8988T (cell line): Measurements from ENCODE around the gene BAHCC1.

Experiments
- DNase-seq: peaks from one replicate; pipeline ENCODE4 v3.0.0; 2011

The BAHCC1 gene

DNA sequence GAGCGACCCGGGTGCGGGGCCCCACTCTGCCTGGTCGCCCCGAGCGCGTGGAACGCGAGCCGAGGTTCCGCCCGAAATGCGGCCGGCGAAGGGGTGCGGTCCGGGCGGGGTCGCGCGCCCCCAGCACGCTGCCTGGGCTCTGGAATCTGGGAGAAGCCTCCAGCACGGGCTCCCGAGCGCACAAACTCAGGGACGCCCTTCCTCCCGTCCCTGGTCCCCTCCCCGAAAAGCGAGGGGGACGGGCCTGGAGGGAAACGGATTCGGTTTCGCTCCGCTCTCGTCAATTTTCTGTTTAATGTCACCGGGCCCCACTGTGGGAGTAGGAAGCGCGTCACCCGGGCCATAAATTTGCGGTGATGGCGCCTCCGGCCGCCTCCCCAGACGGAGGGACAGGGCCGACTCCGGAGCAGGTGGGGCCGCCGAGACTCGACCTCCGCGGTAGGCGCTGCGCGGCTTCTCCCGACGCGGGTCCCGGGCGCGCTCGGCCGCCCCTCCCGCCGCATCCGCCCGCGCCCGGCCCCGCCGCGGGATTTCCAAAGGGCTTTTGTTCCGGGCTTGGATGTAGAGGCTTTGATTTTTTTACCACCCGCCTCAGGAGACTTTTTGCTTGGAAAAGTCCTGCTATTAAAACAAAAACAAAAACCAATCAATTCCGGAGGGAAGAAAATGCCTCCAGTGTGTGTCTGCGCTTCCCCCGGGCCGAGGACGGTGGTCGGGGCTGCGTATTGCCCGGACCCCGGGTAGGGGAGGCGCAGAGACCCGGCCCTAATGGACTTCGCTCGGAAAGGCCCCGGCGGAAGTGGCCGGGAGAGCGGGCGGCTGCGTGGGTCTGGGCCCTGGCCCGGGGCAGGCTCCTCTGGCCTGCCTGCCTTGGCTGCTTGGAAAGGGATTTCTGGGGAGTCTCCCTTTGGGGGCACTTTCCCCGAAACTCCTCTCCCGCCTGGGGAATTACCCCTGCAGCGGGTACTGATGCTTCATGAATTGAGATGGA is 7.9 kb upstream of the BAHCC1 start:
- DNase-seq: no peak

DNA sequence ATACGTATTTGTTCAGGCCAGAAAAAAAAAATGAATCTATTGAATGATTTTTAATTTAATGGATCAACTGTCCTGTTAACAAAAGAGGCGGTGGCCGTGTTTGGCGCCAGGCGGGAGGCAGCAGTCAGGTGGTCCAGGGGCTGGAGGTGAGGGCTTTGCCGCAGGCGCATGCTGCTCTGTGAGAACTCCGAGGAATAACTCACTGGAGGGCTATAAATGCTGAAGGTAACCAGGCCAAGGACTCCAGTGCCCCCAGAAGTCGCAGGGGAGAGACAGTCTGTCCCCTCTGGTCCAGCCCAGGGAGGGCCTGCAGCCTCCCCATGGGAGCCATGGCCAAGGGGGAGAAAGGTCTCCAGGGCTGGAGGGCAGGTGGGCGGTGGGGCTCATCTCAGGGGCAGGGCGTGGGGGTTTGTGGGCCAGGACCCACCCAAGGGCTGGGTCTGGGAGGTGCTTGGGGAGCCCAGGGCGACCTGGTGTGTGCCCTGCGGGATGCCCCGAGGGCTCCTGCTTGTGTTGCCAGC is 7.1 kb upstream of the BAHCC1 start:
- DNase-seq: no peak

DNA sequence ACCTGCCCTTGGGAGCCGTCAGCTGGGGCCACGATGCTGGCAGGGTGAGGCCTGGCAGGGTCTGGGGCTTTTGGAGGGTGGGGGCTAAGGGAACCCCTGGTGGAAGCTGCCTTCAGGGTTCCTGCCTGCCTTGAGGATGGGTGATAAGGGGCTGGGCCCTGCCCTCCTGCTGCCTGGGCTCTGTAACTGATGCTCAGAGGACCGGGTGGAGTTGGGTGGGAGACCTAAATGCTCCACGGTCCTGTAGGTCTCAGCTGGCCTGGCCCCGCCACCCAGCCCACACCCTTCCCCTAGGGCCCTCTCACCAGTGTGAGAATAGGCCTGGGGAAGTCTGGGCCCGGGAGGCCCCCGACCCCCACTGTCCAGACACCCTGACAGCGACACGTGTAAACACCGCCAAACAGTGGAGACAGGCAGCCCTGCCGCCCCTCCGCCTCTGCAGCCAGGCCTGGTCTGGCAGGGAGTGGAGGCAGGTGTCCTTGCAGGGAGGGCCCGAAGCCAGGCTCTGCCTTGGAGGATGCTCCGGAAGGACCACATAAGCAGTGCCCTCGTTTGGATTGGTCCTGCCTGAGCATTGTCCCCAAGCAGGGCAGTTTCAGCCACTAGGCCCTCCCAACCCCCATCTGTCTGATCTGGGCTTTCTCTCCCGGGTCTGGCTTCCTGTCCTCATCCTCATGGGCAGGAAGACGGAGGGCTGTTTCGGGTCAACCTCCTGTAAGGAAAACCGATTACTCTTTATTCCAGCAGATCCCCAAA is 6.5 kb upstream of the BAHCC1 start:
- no peak for DNase-seq

DNA sequence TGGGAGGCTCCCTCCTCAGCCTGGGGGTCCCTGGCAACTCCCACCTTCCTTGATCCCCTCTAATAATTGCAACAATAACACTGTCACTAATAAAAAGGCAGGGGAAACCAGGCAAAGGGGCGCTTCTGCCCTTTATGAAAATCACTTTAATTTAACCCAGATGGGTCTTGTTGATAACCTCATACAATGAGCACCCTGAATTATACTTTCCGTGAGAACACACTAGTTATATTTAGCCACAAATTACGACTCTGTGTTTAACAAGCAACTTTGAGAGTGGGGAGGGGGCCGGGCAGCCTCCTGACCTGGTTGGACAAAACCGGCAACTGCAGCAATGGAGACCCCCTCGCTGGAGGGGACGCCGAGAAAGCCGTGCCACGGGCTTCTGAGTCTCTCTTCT is 5.7 kb upstream of the BAHCC1 start:
- no peak for DNase-seq

DNA sequence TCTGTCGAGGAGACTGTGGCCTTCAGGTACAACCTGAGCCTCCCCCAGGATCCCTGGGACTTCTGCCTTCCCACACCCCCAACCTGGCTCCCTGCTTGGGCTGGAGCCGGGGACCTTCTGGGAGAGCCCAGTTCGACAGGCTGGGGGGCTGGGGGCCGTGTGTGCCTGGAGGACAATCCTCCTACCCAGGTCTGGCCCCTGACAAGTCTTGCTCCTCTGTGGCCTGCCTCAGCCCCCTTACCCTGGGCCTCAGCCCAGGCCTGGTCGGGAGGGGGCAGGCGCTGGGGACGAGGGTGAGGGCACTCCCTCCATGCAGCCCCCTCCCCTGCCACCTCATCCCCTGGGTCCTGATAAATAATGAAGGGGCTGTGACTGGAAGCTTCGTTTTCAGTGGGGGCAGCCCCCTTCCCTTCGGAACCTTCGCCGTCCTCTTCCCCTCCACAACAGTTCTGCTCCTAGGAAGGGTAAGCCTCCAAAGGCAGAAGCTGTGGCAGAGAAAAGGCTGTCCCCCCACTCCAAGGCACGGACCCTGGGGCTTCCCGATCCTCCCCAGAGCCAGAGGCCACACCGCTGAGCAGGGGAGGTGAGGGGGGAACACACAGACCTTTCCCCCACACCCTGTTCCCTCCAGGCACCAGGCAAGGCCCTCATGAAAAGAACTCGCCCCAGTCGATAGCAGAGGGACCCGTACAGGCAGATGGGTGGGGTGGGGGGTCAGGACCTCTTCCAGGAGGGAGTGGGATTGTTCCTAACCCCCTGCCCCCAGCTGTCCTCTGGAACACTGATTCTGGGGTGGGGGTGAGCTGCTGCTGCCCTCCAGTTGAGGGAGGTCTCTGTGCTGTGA is 5.0 kb upstream of the BAHCC1 start:
- DNase-seq: no peak

DNA sequence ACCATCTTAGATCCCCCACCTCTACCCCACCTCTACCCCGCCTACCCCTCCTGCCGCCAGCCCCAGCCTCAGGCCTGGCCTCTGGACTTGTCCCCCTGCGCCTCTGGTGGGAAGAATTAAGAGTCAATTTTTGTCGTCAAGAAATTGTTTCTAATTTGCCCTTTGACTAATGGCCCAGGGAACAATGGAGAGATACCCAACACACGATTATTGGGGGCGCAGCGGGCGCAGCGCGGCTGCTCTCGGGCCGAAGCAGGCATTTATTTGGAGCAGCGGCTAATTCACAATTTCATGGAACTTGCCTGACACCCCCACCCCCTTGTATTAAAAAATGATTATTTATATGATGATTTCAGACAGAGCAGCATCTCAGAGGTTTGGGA is 4.4 kb upstream of the BAHCC1 start:
- DNase-seq: no peak

DNA sequence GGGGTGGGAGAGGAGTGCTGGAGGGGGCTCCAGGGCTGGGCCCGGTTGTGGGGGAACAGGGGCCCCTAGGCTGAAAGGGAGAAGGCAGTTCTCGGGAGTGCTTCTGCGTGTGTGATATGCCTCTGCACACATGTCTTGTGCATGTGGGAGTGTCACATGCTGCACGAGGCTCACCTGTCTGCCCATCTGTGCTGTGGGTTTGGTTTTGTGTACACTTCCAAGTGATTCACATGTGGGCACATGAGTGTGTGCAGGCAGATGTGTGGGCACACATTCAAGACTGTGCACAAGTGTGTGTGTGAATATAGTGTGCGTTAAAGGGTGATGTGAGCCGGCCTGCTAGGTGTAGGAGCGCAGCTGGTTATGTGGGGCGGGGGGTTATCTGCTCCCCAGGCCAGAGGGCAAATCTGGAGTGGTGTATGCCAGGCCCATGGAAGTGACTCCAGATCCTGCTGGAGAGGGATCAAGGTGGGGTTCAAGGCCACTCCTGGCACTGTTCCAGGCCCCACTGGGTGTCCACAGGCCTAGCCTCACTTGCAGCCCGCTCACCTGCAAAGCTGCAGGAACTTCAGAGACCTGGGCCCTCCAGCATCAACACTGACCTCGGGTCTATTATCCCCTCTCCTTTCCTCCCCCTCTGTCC is 3.8 kb upstream of the BAHCC1 start:
- DNase-seq: no peak

DNA sequence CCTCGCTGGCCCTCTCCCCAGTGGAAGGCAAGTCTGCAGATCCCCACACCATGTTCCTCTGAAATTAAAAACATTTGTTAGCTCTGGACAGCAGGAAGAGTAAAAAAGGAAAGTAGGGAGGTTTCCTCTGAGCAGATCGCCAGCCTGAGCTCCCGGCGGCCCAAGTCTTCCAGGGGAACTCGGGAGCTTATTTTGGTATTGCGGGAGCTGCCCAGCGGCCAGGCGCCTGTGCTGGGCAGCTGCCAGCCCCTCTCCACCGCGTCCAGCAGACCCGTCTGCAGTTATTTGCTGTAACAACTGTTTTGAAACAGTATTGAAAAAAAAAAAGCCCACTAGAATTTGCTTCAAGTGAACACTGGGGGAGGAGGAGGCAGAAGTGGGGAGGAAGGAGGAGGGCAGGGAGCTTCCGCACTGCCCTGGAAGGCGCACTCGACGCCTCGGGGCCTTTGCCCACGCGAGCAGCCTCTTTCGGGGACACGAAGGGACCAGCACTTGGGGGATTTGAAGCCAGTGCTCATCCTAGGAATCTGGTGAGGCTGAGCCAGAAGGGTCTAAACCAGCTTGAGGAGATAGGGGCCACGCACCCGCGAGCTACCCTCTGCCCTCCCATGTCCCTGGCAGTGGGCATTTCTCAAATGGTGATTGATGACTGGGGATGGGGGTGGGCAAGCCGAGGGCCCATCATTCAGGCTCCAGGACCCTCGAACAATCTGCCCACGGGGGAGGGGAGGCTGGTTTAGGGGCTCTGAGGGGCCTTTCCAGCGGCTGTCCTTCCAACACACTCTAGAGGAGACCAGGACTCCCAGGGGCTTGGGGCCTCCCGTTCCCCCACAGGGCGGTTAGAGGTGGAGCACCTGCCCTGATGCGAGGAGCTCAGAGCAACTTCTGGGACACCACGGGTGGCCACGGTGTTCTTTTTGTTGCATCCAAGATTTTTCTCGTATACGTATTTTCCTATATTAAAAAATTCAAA is 3.0 kb upstream of the BAHCC1 start:
- no peak for DNase-seq

DNA sequence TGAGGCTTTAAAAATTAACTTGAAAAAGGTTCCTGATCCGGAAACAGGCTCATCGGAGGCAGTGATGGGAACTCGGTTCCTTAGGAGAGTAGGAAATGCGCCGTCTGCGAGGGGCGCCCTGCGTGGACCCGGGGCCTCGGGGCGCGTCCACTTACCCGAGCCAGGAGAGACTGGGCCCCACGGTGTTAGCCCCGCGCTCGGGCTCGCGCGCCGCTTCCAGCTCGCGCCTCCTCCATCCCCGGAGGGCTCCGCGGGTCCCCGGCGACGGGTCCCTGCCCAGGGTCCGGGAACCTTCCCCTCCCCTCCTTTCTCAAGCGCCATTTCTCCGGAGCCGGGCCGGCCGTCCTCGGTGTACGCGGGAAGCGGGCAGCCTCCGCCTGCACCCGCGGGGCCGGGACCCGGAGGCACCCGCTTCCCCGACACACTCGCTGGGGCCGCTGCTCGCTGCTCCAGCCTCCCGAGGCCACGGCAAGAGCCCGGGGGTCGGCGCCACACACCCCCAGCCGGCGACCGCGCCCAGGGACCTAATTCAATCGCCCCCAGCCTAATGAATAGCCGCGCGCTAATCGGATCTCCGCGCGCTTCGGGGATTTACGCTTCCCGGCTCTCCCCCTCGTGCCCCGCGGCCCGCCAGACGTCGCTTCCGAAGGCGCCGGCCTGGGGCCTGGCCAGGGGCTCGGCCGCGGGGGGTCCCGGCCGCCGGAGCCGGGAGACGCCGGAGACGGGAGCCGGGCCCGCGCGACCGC is 2.2 kb upstream of the BAHCC1 start:
- DNase-seq: no peak

DNA sequence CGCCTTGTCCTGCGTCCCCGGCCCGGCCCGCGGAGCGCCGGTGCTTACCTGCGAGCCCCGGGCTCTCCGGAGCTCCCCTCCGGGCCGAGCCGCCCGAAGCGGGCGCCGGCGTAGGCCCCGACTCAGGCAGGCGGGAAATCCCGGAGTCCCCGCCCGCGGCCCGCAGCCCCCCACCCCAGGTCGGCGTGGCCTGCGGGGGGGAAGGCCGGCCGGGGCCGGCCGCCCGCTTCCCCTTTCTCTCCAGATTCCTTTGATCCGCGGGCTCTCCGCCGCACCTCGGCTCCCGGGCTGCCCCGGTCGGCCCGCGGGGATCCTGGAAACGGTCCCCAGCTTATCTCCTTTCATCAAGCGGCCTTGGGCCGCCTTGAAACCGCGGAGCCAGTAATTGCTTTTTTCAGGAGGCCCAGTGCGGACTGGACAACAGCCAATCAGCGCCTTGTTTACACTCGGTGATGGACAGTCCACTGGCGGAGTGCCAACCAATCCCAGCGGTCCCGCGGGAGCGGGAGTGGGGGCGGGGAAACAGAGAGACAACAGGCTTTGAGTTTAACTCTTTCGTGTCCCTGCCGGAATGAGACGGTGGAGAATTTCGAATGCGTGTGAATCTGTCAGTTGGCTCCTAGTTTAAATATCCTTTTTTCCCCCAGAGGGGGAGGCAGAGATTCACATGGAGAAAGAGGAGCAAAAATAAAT is 1.4 kb upstream of the BAHCC1 start:
- peak; percentile 97 for DNase-seq

DNA sequence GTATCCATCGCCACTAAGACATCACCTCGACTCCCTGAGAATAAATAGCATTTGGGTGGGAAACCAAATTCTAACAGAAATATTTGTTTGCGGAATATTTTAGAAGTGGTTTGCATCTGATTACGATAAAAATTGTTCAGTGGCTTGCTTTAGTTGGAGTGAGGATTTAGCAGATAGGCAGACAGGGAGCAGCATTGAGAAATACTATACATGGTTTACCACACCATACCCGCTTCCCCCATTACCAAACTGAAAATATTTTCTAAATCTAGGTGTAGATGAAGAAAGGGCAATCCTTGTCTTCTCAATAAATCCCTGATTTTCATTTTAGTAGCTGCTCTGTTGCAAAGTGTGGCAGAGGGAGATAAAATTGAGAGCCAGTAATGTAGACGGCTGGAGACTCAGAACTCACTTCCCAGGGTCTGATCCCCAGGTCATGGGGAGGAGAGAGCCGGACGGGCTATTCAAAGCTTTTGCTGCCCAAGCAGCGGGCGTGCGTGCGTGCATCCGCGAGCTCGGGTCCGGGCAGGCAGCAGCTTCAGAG is 808 bp upstream of the BAHCC1 start:
- DNase-seq: no peak

DNA sequence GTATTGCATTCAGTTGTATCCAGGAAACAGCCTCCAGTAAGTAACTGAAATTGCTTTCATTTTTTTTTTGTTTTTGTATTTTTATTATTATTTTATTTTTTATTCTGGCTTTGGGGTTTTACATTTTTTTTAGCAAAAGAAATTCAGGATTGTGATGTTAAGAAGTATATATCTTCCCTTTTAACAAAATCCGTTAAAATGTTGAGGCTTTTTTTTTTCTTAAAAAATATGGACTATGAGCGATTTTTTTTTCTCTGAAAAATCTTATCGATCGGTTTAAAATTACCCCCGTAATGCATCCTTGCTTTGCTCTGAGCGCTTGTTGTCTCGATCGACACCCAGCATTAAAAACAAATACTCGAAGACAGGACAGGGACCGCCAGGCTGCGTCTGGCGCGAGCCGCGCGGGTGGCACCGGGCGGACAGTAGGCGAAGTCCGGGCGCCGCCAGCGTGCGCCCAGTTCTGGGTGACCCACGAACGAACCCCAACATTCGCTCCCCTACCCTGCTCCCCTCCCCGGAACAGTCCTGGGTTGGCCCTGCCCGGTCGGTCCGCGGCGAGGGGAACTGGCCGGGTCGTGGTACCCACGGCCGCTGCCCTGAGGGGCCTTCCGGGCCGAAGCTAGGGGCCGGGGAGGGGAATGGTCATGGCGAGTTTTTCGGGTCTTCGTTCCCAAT is 482 bp downstream of the BAHCC1 start:
- DNase-seq: no peak

DNA sequence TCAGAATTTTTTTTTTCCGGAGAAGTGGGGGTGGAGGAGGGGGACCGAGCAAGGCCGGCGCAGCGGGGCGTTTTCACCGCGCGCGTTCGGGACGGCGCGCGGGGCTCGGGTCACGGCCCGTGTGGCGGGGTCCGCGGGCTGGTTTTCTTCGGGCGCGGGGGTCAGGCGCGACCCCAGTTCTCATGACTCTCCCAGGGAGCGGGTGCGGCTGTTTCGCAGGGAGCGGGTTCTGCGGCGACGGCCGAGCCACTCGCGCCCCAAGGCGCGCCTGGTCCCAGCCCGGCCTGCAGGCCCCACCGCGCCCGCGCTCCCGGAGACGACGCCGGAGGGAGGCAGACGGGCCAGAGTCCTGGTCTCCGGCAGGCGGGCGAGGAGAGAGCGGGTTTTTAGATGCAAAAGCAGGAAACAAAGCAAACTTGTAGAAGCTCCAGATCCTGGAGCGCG is 1.0 kb downstream of the BAHCC1 start:
- DNase-seq: no peak

DNA sequence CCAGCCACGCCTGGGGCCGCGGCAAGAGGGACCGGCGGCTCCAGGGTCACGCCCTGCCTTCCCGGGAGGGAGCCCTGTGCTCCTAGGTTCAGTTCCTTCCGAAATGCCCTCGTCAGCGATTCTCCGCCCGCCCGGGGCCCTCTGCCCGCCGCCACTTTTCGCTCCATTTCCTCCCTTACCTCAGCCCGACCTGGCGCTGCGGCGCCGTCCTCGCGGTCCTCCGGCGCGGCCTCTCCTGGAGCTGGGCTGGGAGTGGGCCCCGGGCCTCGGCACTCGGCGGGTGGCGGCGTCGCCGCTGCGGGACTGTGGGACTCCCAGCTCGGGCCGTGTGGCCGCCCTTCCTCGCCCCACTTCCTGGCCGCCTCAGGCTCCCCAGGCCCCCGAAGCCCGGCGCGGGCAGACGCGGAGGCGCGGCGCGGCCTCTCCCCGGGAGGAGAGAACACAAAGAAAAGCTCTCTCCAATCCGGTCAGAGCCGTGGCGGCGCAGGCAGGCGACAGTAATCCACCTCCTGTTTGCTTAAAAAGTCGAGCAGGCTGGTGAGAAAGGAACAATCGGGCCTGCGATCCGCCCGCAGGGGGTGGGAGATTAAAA is 1.6 kb downstream of the BAHCC1 start:
- DNase-seq: no peak

DNA sequence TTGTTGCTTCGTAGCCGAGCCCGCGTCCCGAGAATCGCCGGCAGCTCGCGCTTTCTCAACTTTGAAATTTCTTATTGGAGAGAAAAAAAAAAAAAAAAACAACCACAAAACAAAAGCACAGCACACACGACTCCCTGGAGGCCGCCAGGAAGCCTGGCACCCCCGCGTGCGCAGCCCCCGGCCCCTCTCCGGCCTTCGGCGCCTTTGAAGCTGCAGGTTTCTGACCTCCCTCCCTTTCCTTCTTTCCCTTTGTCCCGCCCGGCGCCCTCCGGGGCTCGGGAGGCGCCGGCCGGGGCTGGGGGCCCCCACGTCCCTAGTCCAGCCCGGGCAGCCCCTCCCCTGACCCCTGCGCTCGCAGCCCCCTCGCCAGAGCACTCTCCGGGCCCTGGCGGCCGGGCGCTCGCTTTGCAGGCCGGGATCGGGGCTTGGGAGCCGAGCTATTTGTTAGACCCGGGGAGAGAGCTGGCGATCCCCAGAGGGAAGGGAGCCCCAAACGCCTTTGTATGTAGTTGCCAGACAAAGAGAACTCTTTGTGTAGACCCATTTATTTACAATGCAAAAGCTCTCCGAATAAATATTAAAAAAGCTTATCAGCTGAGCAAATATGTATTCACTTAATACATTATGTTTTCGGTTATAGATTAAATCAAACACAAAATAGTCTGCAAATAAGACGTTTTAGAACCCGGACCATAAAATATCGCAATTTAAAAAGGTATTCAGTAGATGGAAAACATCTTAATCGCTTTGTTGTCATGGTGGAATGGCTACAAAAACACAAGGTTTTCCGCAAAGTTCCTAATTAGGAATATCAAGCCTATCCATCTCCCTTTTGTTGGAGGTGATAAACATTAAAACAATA is 2.3 kb downstream of the BAHCC1 start:
- no peak for DNase-seq

DNA sequence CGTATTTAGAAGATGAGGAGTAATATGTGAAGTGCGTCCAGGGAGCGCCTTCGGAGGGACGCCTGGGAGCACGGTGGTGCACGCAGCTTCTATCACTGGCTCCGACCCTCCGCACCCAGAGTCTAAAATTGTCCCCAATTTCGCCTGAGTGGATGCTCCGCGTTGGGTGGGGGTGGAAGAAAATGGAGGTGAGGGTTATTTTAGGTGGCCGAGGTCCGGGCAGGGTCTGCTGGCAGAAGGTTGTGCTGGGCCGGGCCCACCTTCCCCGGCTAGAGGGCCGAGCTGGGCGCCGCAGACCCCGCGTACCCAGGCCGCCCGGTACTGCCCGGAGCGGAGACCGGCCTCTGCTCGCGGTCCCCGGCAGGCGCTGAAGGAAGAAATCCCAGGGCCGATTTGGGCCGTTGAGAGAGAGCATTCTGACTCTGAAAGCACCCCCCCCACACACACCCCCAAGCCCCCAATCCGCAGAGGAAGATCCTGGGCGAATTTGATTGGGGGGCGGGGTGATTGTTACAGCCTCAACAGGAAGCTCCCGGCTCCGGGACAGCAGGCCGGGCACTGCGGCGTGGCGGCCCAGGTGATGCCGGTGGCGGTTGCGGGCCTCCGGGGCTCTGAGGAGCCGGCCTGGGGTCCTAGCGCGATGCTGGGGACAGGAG is 3.0 kb downstream of the BAHCC1 start:
- no peak for DNase-seq
